MM.1S (cell line): ENCODE measurements around the gene HOXC11.

Experiments
- EZH2 ChIP-seq: fragments of 300-600 bp; sonication (generic); optimal IDR thresholded peaks from 2 replicates; pipeline ENCODE3; 2017; ENCODE audit warnings: low read depth, mild to moderate bottlenecking, antibody characterized with exemption, low read length, mixed read lengths
- EZH2phosphoT487 ChIP-seq: fragments of 300-600 bp; sonication (generic); IDR thresholded peaks from 2 replicates; pipeline ENCODE4 v1.6.1; 2018; ENCODE audit warnings: antibody characterized with exemption, low read length
- TF ChIP-seq, protein P1 (sequence below): fragments of 300-600 bp; sonication (generic); IDR thresholded peaks from 2 replicates; pipeline ENCODE4 v1.5.1; 2016; ENCODE audit warnings: antibody characterized with exemption, low read length, mixed read lengths

DNA sequence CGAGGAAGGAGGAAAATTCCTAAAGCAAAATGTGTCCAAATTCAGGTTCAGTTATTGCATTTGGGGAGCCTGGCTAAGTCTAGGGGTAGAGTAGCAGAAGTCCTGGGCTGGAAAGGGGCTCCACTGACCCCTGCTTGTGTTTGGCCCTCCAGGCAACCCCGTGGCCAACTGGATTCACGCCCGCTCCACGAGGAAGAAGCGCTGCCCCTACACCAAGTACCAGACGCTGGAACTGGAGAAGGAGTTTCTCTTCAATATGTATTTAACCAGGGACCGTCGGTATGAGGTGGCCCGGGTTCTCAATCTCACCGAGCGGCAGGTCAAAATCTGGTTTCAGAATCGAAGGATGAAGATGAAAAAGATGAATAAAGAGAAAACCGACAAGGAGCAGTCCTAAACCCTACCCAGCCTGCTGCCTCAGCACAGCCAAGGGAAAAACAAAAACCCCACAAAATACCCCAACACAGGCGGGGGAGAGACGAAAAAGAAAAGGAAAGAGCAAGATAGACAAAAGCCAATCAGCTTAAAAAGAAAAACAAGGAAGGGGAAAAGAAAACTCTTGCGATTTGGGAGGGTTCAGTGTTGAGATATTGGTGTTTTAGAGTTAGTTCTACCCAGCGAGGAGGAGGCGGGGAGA is 29.5 kb downstream of the HOXC11 start:
- TF ChIP-seq EZH2 (no peak), EZH2phosphoT487 (no peak)
- TF ChIP-seq, protein P1, sequence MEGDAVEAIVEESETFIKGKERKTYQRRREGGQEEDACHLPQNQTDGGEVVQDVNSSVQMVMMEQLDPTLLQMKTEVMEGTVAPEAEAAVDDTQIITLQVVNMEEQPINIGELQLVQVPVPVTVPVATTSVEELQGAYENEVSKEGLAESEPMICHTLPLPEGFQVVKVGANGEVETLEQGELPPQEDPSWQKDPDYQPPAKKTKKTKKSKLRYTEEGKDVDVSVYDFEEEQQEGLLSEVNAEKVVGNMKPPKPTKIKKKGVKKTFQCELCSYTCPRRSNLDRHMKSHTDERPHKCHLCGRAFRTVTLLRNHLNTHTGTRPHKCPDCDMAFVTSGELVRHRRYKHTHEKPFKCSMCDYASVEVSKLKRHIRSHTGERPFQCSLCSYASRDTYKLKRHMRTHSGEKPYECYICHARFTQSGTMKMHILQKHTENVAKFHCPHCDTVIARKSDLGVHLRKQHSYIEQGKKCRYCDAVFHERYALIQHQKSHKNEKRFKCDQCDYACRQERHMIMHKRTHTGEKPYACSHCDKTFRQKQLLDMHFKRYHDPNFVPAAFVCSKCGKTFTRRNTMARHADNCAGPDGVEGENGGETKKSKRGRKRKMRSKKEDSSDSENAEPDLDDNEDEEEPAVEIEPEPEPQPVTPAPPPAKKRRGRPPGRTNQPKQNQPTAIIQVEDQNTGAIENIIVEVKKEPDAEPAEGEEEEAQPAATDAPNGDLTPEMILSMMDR, result no peak
